ENCODE results near the gene MAP4K3.
A peak's percentile ranks its signal among the peaks of the same experiment; 100 is the strongest.
"Not testable (repeated sequence)": the region's sequence is repeated elsewhere in the genome, so short reads cannot be mapped to it uniquely, and the experiment has no call there.

The MAP4K3 gene

DNA sequence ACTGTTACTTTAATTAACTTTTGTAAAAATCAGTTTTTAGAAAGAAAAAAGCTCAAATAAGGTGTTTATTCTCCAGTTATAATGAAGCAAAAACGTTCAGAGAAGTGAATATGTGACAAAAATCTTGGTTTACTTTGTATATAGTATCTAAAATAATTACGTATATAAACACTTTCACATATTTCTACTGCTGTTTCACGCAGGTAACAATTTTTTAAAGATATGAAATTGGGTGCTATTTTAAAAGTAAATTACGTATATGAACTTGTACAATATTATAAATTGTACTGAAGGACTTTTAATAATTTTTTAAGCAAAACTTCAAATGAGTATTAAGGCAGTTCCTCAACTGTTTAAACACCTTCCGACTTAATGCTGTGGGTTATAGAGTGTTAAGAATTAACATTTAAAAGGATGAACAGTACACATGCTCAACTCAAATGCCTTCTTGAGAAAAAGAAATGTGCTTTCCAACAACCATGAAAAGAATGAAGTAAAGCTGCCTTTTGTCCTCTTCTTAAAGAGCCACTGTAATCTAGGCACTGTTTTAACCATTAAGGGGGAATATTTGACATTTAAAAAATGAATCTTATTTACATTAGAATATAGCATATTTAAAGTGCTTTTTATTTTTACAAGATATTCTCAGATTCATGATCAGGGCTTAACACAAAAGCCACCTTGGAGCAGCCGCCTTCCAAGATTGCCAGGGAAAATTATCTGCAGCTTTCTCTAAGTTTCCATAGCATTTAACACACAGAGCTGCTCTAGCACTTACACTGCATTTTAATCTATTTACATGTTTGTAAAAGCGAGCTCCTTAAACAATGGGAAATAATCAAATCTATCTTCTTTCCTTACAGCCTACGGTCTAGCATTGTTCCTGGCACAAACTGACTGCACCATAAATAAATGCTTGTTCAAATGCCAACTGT, 136.8 kb downstream of the MAP4K3 start:
- DNase-seq: no peak

DNA sequence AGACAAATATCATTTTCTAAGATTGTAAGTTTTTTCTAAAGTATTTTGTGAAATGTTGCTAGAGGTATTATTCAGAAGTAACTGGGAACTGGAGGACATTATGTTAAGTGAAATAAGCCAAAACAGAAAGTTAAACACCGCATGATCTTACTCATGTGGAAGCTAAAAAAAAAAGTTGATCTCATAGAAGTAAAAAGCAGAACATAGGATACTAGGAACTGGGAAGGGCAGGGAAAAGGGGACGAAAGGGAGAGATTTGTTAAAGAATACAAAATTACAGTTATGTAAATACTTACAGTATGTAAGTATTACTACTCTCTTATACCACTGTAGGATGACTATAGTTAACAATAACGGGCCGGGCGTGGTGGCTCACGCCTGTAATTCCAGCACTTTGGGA, 146.7 kb downstream of the MAP4K3 start:
- no peak for DNase-seq

- no peak for DNase-seq
Observed at GRCh38 chr2:39289609-39290008, 147.5 kb downstream of the MAP4K3 start.

GRCh38 chr2:39283561-39283960, 153.5 kb downstream of the MAP4K3 start:
- no peak for DNase-seq

- no peak for DNase-seq
Observed at GRCh38 chr2:39281391-39281790, 155.7 kb downstream of the MAP4K3 start.

DNA sequence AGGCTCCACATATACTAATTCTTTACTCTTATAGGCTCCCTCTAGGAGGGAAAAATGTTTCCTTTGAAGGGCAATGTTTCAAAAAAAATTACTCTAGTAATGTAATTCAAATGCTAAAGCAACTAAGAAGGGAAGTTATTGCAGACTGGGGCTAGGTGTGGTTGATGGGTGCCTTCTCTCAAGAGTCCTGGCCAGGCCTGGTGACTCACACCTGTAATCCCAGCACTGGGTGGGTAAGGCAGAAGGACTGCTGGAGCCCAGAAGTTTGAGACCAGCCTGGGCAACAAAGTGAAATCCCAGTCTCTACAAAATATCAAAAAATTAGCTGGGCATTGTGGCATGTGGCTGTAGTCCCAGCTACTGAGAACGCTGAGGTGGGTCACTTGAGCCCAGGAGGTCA, 162.1 kb downstream of the MAP4K3 start:
- no peak for DNase-seq

DNA sequence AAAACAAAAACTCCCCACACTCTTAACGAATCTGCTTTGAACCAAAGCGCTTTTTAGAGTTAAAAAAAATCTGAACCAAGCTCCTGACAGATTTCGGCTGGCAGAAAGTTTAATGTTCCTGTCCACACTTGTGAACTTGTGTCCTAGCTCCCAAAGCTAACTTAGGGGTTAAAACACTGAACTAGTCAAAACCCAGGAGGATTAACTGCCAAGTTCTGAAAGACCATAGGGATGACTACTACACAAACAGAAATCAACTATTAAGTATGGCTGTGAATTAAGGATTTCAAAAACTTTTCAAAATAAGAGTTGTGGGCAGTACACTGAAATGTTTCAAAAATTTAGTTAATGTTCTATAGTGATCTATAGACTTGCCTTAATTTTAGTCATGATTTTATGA, 167.1 kb downstream of the MAP4K3 start:
- no peak for DNase-seq

- DNase-seq: no peak
Observed at GRCh38 chr2:39266916-39267434, 170.1 kb downstream of the MAP4K3 start.

DNA sequence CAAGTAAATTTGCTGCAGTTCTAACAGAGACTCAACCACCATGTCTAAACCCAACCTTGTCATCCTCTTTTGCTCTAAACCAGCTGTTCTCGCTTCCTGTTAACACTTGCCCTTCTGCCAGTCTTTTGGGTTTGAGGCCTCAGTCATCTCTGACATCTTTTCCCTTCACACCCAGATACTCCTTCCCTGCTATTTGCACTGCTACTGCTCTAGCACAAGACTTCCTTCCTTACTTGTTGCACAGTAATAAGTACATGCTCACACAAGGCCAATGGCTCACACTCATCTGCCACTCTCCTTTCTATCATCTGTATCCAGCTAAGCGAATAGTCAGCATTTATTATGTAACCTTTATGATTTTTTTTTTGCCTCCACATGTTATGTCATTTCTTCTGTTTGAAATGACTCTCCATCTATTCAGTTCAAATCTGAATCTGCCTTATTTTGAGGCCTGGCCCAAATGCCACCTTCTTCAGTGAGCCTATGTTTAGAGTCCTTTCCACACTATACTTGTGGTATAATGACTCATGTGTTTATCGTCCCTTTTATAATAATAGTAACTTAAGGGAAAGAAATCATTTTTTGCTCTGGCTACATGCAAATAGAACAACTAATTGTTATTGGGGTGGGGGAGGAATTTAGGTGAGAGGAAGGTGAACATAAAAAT, 170.8 kb downstream of the MAP4K3 start:
- no peak for DNase-seq

- no peak for DNase-seq
Observed at GRCh38 chr2:39265315-39265714, 171.8 kb downstream of the MAP4K3 start.

DNA sequence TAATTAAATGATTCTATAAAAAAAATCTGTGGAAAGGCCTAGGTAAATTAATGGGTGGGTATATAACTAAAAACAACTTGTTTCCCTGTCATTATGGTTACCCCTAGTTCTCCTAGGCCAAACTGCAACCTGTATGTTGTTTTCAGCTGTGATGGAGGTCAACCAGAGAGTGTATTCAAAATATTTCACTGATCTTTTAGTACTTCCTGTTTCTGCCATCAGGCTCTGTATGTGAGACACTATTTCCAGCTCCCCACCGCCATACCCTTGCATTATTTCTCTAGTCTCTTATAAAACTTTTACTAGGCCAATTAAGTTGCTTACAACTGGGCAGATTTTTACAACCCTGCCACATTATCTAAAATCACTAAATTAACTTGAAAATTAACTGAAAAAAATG, 172.4 kb downstream of the MAP4K3 start:
- DNase-seq: no peak

- DNase-seq: no peak
Observed at GRCh38 chr2:39260087-39260486, 177.0 kb downstream of the MAP4K3 start.

DNA sequence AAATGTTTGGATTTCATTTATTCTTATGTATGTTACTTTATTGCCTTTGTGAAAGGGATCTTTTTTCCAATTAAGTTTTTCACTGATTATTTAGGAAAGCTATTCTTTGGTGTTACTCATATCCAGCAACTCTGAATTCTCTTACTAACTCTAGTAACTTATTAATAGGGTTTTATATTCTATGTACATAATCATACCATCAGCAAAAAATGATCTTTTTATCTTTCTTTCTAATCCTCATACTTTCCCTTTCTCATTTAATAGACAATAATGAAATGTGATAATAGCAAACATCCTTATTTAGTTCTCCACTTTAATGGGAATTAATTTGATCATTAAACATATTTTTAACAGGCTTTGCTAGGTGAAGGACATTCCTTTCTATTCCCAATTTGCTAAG, 181.0 kb downstream of the MAP4K3 start:
- no peak for DNase-seq

- DNase-seq: no peak
Observed at GRCh38 chr2:39252888-39253518, 184.1 kb downstream of the MAP4K3 start.

- DNase-seq: no peak
Observed at GRCh38 chr2:39247512-39248043, 189.5 kb downstream of the MAP4K3 start.

- DNase-seq: no peak
Observed at GRCh38 chr2:39246382-39246980, 190.6 kb downstream of the MAP4K3 start.

DNA sequence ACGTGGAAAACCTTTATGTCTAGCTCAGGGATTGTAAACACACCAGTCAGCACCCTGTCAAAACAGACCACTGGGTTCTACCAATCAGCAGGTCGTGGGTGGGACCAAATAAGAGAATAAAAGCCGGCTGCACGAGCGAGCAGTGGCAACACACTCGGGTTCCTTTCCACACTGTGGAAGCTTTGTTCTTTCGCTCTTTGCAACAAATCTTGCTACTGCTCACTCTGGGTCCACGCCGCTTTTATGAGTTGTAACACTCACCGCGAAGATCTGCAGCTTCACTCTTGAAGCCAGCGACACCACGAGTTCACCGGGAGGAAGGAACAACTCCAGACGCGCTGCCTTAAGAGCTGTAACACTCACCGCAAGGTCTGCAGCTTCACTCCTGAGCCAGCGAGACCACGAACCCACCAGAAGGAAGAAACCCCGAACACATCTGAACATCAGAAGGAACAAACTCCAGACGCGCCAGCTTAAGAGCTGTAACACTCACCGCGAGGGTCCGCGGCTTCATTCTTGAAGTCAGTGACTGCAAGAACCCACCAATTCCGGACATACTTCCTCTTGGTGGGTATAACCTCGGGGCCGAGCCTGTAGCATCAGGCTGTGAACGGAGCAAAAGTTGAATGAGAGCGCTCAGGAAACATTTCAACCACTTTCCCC, 192.0 kb downstream of the MAP4K3 start:
- DNase-seq: peak; percentile 5

DNA sequence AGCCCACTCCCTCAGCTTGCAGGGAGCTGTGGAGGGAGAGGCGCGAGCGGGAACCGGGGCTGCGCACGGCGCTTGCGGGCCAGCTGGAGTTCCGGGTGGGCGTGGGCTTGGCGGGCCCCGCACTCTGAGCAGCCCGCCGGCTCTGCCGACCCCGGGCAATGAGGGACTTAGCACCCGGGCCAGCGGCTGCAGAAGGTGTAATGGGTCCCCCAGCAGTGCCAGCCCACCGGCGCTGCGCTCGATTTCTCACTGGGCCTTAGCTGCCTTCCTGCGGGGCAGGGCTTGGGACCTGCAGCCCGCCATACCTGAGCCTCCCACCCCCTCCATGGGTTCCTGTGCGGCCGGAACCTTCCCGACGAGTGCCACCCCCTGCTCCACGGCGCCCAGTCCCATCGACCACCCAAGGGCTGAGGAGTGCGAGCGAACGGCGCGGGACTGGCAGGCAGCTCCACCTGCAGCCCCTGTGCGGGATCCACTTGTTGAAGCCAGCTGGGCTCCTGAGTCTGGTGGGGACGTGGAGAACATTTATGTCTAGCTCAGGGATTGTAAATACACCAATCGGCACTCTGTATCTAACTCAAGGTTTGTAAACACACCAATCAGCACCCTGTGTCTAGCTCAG, 192.7 kb downstream of the MAP4K3 start:
- DNase-seq: not testable (repeated sequence)

DNA sequence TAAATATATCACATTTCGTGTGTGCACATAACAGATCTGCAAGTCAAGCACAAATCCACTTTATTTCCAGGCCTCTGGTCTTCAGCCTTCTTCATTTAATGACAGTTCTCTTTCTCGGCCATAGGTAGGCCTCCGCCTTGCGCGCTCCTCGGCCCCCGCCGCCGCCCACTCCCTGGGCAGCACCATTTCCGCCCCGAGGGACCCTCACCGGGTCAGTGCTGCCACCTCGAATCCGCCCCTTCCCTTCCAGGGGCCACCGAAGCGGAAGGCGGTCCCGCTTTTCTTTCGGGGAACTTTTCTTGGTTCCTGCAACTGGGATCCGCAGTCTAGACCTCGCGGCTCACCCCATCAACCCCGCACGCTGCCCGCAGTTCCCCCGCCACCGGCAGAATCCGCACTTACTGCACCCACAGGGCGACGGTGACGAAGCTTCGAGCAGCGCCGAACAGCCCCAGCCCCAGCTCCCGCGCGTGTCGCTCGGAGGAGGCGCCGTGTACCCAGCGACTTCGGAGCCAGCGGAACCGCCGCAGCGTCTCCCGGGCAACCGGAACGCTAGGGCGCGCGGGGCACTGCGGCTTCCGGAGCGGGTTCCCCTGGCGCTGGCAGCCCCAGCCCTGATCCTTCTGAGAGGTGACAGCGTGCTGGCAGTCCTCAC, 193.5 kb downstream of the MAP4K3 start, which contains the start of gene CDKL4:
CDKL4 (minus strand) TSS at position 502 of the 655 bp plus-strand sequence.
- peak; percentile 4 for DNase-seq

DNA sequence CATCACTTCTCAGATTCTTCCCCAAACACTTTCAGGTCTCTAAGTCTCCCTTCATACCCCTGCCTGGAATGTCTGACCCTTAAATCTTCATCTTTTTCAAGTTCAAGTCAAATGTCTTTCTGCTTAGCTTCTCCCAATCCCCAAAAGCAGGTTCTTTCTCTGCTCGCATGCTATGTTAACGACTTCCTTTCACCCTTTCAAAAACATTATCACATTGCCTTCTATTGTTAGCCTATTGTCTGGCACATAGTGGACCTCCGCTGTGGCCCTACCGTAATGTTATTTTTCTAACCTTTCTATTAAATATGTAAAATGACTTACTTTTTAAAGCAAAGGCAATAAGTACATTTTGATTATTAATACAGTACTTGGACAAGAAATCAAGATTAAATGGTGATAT, 195.5 kb downstream of the MAP4K3 start:
- DNase-seq: no peak

- DNase-seq: no peak
Observed at GRCh38 chr2:39240758-39241157, 196.3 kb downstream of the MAP4K3 start.
